ENCODE measurements around the gene DDX19B. TPM values are rescaled to one million over a fixed set of nuclear protein-coding genes. Genes with fewer than 3 reads are reported as not detected.
"Not testable (repeated sequence)": the region's sequence is repeated elsewhere in the genome, so short reads cannot be mapped to it uniquely, and the experiment has no call there.

The DDX19B gene
- total RNA-seq, 1 donor from 2014 or later = 13.7 TPM

DNA sequence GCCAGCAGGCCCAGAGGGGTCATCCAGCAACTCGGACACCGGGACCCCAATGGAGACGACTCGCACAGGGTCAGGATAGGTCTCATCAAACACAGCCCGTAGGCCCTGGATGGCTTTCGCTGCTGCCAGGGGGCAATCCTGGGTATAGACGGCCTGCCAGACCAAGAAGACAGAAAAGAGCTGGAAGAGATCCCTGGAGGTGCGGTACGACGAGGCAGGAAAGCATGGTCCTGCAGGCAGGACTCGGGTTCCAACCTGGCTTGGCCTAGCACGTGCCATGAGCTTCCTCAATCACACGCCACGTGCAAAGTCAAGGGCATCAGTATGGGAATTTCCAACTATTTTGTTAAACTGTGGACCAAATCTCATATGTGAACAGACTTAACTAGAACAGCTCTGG is 40.9 kb upstream of the DDX19B start:
- no peak for DNase-seq
- H3K27ac ChIP-seq (replicated peaks) = no peak overlapping the region
- no peaks in the 10 kb centered on the region for H3K9me3 ChIP-seq (replicated peaks)
- H3K27me3 ChIP-seq (ENCODE audit: low read depth) = no peaks in the 10 kb centered on the region
- intact Hi-C loops (cut with micrococcal nuclease) = no loop called here
- H3K4me3 ChIP-seq = no peak overlapping the region
- H3K4me1 ChIP-seq = peaks cover 10% of the 10 kb centered on the region
- TF ChIP-seq CTCF (IDR thresholded peaks at IDR 0.05; ENCODE audit: borderline replicate concordance) = no peak
- H3K36me3 ChIP-seq = peaks cover 100% of the 10 kb centered on the region

DNA sequence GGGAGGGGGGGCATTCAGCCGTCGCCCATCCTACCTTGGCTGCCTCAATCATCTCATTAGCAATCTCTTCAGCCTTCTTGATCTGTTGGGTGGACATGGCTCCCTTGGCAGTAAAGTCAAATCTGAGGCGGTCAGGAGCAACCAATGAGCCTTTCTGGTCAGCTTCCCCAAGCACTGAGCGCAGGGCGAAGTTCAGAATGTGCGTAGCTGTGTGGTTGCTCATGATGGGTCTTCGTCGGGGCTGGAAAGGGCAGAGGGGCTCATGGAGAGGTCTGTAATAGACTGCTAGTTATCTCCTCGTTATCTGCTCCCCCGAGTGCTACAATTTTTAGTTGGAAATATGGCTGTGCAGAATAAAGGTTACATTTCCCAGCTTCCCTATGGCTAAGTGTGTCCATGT is 40.0 kb upstream of the DDX19B start:
- Histone ChIP-seq H3K27ac (replicated peaks) (no peak overlapping the region), H3K9me3 (replicated peaks) (no peaks in the 10 kb centered on the region), H3K4me1 (peaks cover 10% of the 10 kb centered on the region), H3K27me3 (ENCODE audit: low read depth) (no peaks in the 10 kb centered on the region), H3K4me3 (no peak overlapping the region), H3K36me3 (peaks cover 100% of the 10 kb centered on the region)
- TF ChIP-seq CTCF (IDR thresholded peaks at IDR 0.05; ENCODE audit: borderline replicate concordance) = no peak
- intact Hi-C loops (cut with micrococcal nuclease) = no loop called here
- DNase-seq = no peak

DNA sequence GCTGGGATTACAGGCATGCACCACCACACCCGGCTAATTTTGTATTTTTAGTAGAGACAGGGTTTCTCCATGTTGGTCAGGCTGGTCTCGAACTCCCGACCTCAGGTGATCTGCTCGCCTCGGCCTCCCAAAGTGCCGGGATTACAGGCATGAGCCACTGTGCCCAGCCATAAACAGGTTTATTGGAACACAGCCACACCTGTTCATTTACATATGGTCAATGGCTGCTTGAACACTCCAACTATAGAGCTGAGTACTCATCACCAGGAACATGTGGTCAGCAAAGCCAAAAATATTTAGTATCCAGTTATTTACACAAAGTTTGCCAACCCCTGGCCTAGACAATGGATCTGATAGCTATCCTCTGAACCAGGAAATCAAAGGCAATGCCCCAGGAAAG is 39.1 kb upstream of the DDX19B start:
- intact Hi-C loops (cut with micrococcal nuclease); H3K4me1 ChIP-seq; H3K27me3 ChIP-seq (ENCODE audit: low read depth); H3K9me3 ChIP-seq (replicated peaks); H3K27ac ChIP-seq (replicated peaks); H3K4me3 ChIP-seq; DNase-seq: not testable (repeated sequence)
- H3K36me3 ChIP-seq = peaks cover 100% of the 10 kb centered on the region

DNA sequence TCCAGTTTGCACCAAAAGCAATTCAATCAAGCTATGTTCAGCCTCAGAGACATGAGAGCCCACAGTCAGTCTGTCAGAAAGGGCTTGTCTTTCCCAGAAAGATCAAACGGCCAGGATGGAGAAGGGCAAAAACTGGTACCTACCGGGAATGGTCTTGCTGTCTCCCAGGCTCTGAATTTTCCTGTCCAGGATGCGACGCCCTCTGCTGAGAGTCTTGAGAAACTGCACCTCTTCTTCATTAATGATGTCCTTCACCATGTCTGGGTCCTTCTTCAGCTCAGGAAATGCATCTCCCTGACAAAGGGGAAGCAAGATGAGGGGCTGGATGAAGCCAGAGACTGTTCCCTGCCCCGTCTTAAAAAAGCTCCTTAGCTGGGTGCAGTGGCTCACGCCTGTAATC is 31.5 kb upstream of the DDX19B start:
- Histone ChIP-seq H3K4me1 (no peaks in the 10 kb centered on the region), H3K9me3 (replicated peaks) (no peaks in the 10 kb centered on the region), H3K4me3 (no peak overlapping the region), H3K36me3 (peaks cover 100% of the 10 kb centered on the region), H3K27ac (replicated peaks) (no peak overlapping the region), H3K27me3 (ENCODE audit: low read depth) (no peaks in the 10 kb centered on the region)
- no peak for DNase-seq
- peak; percentile 63 for TF ChIP-seq CTCF (IDR thresholded peaks at IDR 0.05; ENCODE audit: borderline replicate concordance)
- intact Hi-C loops (cut with micrococcal nuclease) = no loop called here

GRCh38 chr16:70267922-70268321 is 31.1 kb upstream of the DDX19B start:
- H3K27me3 ChIP-seq (ENCODE audit: low read depth); H3K4me3 ChIP-seq; H3K4me1 ChIP-seq; H3K9me3 ChIP-seq (replicated peaks); DNase-seq; intact Hi-C loops (cut with micrococcal nuclease); H3K27ac ChIP-seq (replicated peaks): not testable (repeated sequence)
- H3K36me3 ChIP-seq = peaks cover 100% of the 10 kb centered on the region

GRCh38 chr16:70269471-70269870 is 29.5 kb upstream of the DDX19B start:
- intact Hi-C loops (cut with micrococcal nuclease) = no loop called here
- H3K36me3 ChIP-seq = peaks cover 96% of the 10 kb centered on the region
- no peak for DNase-seq

More at GRCh38 chr16:70269471-70269870, 29.5 kb upstream of the DDX19B start:
- H3K4me3 ChIP-seq = no peak overlapping the region
- no peaks in the 10 kb centered on the region for H3K4me1 ChIP-seq
- H3K9me3 ChIP-seq (replicated peaks) = no peaks in the 10 kb centered on the region
- TF ChIP-seq CTCF (IDR thresholded peaks at IDR 0.05; ENCODE audit: borderline replicate concordance) = no peak
- no peaks in the 10 kb centered on the region for H3K27me3 ChIP-seq (ENCODE audit: low read depth)
- H3K27ac ChIP-seq (replicated peaks) = no peak overlapping the region
